Esophagus muscularis mucosa (tissue), 4 donors: ENCODE data around the gene FADS1. TPM values are rescaled to one million over a fixed set of nuclear protein-coding genes. Genes with fewer than 3 reads are reported as not detected.

ENCODE experiments used
- DNase-seq: peaks from one replicate; pipeline ENCODE4 v3.0.0-alpha.2; 2017; ENCODE audit errors: extremely low spot score
- H3K27ac ChIP-seq, 4 donors: fragments of 200-600 bp; sonication (generic); replicated peaks in 1 of 4; 1 replicate in 3 of 4; 2 replicates in 1 of 4; pipeline ENCODE4 v1.5.1; 2016 to 2019; ENCODE audit warnings: mild to moderate bottlenecking in 1 of 4
- H3K27me3 ChIP-seq, 4 donors: fragments of 200-600 bp; sonication (generic); one replicate each; pipeline versions ENCODE4 v1.5.1 to v1.6.0; 2016 to 2019
- H3K36me3 ChIP-seq, 4 donors: fragments of 200-600 bp; sonication (generic); one replicate each; pipeline ENCODE4 v1.5.1; 2016 to 2019
- H3K4me1 ChIP-seq, 4 donors: fragments of 200-600 bp; sonication (generic); one replicate each; pipeline ENCODE4 v1.5.1; 2016 to 2019
- H3K4me3 ChIP-seq, 4 donors: fragments of 200-600 bp; sonication (generic); 1 replicate in 2 of 4; 2 replicates in 2 of 4; pipeline ENCODE4 v1.5.1; 2016 to 2019; ENCODE audit warnings: mild to moderate bottlenecking in 4 of 4, moderate library complexity in 1 of 4
- H3K9me3 ChIP-seq, 4 donors: fragments of 200-600 bp; sonication (generic); 1 replicate in 3 of 4; 2 replicates in 1 of 4; pipeline ENCODE4 v1.5.1; 2016 to 2019
- CTCF ChIP-seq, 3 experiments: fragments of 200-600 bp in 2 of 3; fragments of 450-650 bp in 1 of 3; sonication (generic) in 2 of 3; IDR thresholded peaks; one replicate each; pipeline ENCODE4 v1.5.1; 2017 to 2019; ENCODE audit warnings: antibody characterized with exemption in 3 of 3, mild to moderate bottlenecking in 2 of 3, moderate library complexity in 1 of 3
- EP300 ChIP-seq: sonication (generic); formaldehyde crosslinking; IDR thresholded peaks from one replicate; pipeline ENCODE4 v1.6.1; 2017; ENCODE audit warnings: antibody characterized with exemption
- POLR2A ChIP-seq: fragments of 450-650 bp; IDR thresholded peaks from one replicate; pipeline ENCODE4 v1.6.1; 2017; ENCODE audit warnings: antibody characterized with exemption, moderate library complexity, mild to moderate bottlenecking, low read depth
- POLR2AphosphoS5 ChIP-seq, 2 donors: sonication (generic); formaldehyde crosslinking; IDR thresholded peaks; one replicate each; pipeline ENCODE4 v1.6.1; 2017; ENCODE audit warnings: antibody characterized with exemption in 2 of 2
- WGBS: methylation state at CpG from one replicate; pipeline ENCODE4 v1.1.5; 2018; 5-methylcytosine and 5-hydroxymethylcytosine counted together
- intact Hi-C: fragments of 100-400 bp; cut with DNase I; formaldehyde crosslinking; loops from one replicate; pipeline ENCODE4 v1.15.1; 2023
- total RNA-seq, 4 donors: library from RNA; depleted of rRNA; stranded (reverse); fragments of >200 nt; gene quantifications; one replicate each; pipeline versions ENCODE4 v1.1.0 to v1.2.1, GENCODE V29; 2016

FADS1 gene
- total RNA-seq, 4 donors from 2014 or later, result 20.2 to 26.0 (median 23.8) TPM

- TF ChIP-seq POLR2A (no peak), POLR2AphosphoS5 (IDR thresholded peaks at IDR 0.05) (no peak), CTCF (IDR thresholded peaks at IDR 0.05) (no peak), EP300 (no peak)
- Histone ChIP-seq H3K27ac (no peak overlapping the region), H3K9me3 (no peaks in the 10 kb centered on the region), H3K4me1 (peaks cover 25 to 43% (median 37%) of the 10 kb centered on the region in 4 donors), H3K27me3 (no peaks in the 10 kb centered on the region), H3K4me3 (no peak overlapping the region), H3K36me3 (peaks cover 0 to 13% (median 10%) of the 10 kb centered on the region in 4 donors)
- intact Hi-C loops, result loop anchor here (5.0 to 10.0 kb wide), 3 partner anchors 77 to 312 kb away; no protein-coding TSS in a partner anchor
- 78% methylated on average over 11 of the region's 12 CpGs for WGBS
- no peak for DNase-seq
Observed at GRCh38 chr11:61795459-61795858, 21.3 kb downstream of the FADS1 start.

- intact Hi-C loops, result loop anchor here (10.0 kb wide), 1 partner anchor 290 kb away; no protein-coding TSS in a partner anchor
- TF ChIP-seq CTCF (IDR thresholded peaks at IDR 0.05) (no peak), POLR2A (no peak), POLR2AphosphoS5 (IDR thresholded peaks at IDR 0.05) (no peak), EP300 (no peak)
- Histone ChIP-seq H3K27me3 (no peaks in the 10 kb centered on the region), H3K4me3 (no peak overlapping the region), H3K36me3 (peaks cover 4 to 22% (median 18%) of the 10 kb centered on the region in 4 donors), H3K27ac (no peak overlapping the region), H3K4me1 (peaks cover 25 to 51% (median 37%) of the 10 kb centered on the region in 4 donors), H3K9me3 (no peaks in the 10 kb centered on the region)
- WGBS, result 92% methylated on average over 4 of the region's 4 CpGs
- DNase-seq, result no peak
Observed at GRCh38 chr11:61794579-61794978, 22.2 kb downstream of the FADS1 start.

- intact Hi-C loops, result loop anchor here (10.0 kb wide), 1 partner anchor 291 kb away; no protein-coding TSS in a partner anchor
- H3K27me3 ChIP-seq, result no peaks in the 10 kb centered on the region
- TF ChIP-seq EP300, result no peak
- TF ChIP-seq POLR2AphosphoS5 (IDR thresholded peaks at IDR 0.05), result no peak
- TF ChIP-seq POLR2A, result no peak
- no peak for TF ChIP-seq CTCF (IDR thresholded peaks at IDR 0.05)
- H3K4me3 ChIP-seq, result no peak overlapping the region
- peaks cover 10 to 29% (median 26%) of the 10 kb centered on the region in 4 donors for H3K36me3 ChIP-seq
- WGBS, result 57% methylated on average over 3 of the region's 3 CpGs
- H3K27ac ChIP-seq, result no peak overlapping the region
- peaks cover 25 to 55% (median 37%) of the 10 kb centered on the region in 4 donors for H3K4me1 ChIP-seq
- DNase-seq, result no peak
- H3K9me3 ChIP-seq, result no peaks in the 10 kb centered on the region
Observed at GRCh38 chr11:61793829-61794204, 23.0 kb downstream of the FADS1 start.

GRCh38 chr11:61793083-61793828, 23.5 kb downstream of the FADS1 start:
- WGBS, result 6% methylated on average over 21 of the region's 29 CpGs
- Histone ChIP-seq H3K9me3 (no peaks in the 10 kb centered on the region), H3K36me3 (peaks cover 15 to 35% (median 31%) of the 10 kb centered on the region in 4 donors), H3K4me3 (peak overlapping the region; percentile 64 to 87 (median 82)), H3K4me1 (peaks cover 25 to 53% (median 37%) of the 10 kb centered on the region in 4 donors), H3K27me3 (no peaks in the 10 kb centered on the region), H3K27ac (peak overlapping the region; percentile 92 to 96 (median 94))
- no peak for DNase-seq
- TF ChIP-seq POLR2A, result no peak
- no peak for TF ChIP-seq CTCF (IDR thresholded peaks at IDR 0.05)
- no peak for TF ChIP-seq EP300
- TF ChIP-seq POLR2AphosphoS5 (IDR thresholded peaks at IDR 0.05), result no peak
- intact Hi-C loops, result loop anchor here (10.0 kb wide), 1 partner anchor 292 kb away; no protein-coding TSS in a partner anchor
